Neural cell (in vitro differentiated cells): ENCODE results near the gene NDOR1. TPM values are rescaled to one million over a fixed set of nuclear protein-coding genes. Genes with fewer than 3 reads are reported as not detected.
A peak's percentile ranks its signal among the peaks of the same experiment; 100 is the strongest.

ENCODE experiments used
- H2AFZ ChIP-seq: fragments of 200-600, 300-800 bp; sonication (generic), shearing (Covaris generic); 2 replicates; pipeline ENCODE4 v1.6.0; 2014; ENCODE audit warnings: low read depth, mild to moderate bottlenecking, antibody characterized with exemption, low read length, moderate library complexity
- H3F3A ChIP-seq: fragments of 200-600 bp; shearing (Covaris generic); 2 replicates; pipeline ENCODE4 v1.6.1; 2016; ENCODE audit warnings: mild to moderate bottlenecking, moderate library complexity, mixed read lengths, antibody characterized with exemption, low read length; ENCODE audit not compliant: insufficient read depth, poor library complexity, severe bottlenecking
- H3K27ac ChIP-seq: fragments of 200-600, 300-800 bp; sonication (generic), shearing (Covaris generic); 2 replicates; pipeline ENCODE4 v1.5.1; 2014; ENCODE audit warnings: mild to moderate bottlenecking, low read length, moderate library complexity
- H3K27me3 ChIP-seq: fragments of 300-800, 200-600 bp; sonication (generic), shearing (Covaris generic); 2 replicates; pipeline ENCODE4 v1.6.0; 2014; ENCODE audit warnings: mild to moderate bottlenecking, low read depth, low read length, moderate library complexity; ENCODE audit not compliant: insufficient read depth
- H3K36me3 ChIP-seq: fragments of 300-800, 200-600 bp; sonication (generic), shearing (Covaris generic); 2 replicates; pipeline ENCODE4 v1.5.1; 2014; ENCODE audit warnings: mild to moderate bottlenecking, antibody characterized with exemption, low read length, moderate library complexity; ENCODE audit not compliant: insufficient read depth
- H3K4me2 ChIP-seq: fragments of 300-800, 200-600 bp; sonication (generic), shearing (Covaris generic); 2 replicates; pipeline ENCODE4 v1.6.0; 2014; ENCODE audit warnings: mild to moderate bottlenecking, low read length
- H3K4me3 ChIP-seq: fragments of 300-800, 200-600 bp; sonication (generic), shearing (Covaris generic); 2 replicates; pipeline ENCODE4 v1.5.1; 2014; ENCODE audit warnings: mild to moderate bottlenecking, low read length, moderate library complexity
- H3K79me2 ChIP-seq: fragments of 200-600 bp; shearing (Covaris generic); replicated peaks from 2 replicates; pipeline ENCODE4 v1.6.0; 2014; ENCODE audit warnings: mild to moderate bottlenecking, low read length, moderate library complexity; ENCODE audit not compliant: insufficient read depth
- H3K9ac ChIP-seq: fragments of 300-800, 200-600 bp; sonication (generic), shearing (Covaris generic); 2 replicates; pipeline ENCODE4 v1.6.1; 2016; ENCODE audit warnings: mild to moderate bottlenecking, low read length, mixed read lengths
- H3K9me2 ChIP-seq: fragments of 200-600 bp; shearing (Covaris generic); 2 replicates; pipeline ENCODE4 v1.6.1; 2016; ENCODE audit warnings: mild to moderate bottlenecking, low read length, mixed read lengths; ENCODE audit not compliant: insufficient read depth
- H3K9me3 ChIP-seq: fragments of 200-600, 300-800 bp; sonication (generic), shearing (Covaris generic); 2 replicates; pipeline ENCODE4 v1.6.1; 2016; ENCODE audit warnings: mild to moderate bottlenecking, mixed run types, low read length, moderate library complexity, mixed read lengths
- H4K20me1 ChIP-seq: fragments of 200-600 bp; shearing (Covaris generic); 2 replicates; pipeline ENCODE4 v1.6.1; 2016; ENCODE audit warnings: mild to moderate bottlenecking, mixed run types; ENCODE audit not compliant: insufficient read depth
- EP300 ChIP-seq: fragments of 450-650 bp; conservative IDR thresholded peaks from 2 replicates; pipeline ENCODE4 v1.6.1; 2014; ENCODE audit warnings: antibody characterized with exemption, mild to moderate bottlenecking, moderate library complexity; ENCODE audit not compliant: poor library complexity, severe bottlenecking
- EZH2 ChIP-seq: fragments of 200-600, 300-800 bp; shearing (Covaris generic), sonication (generic); IDR thresholded peaks from 2 replicates; pipeline ENCODE4 v1.6.1; 2014; ENCODE audit warnings: antibody characterized with exemption, low read length, borderline replicate concordance, mild to moderate bottlenecking; ENCODE audit not compliant: insufficient read depth, poor library complexity, severe bottlenecking
- MXI1 ChIP-seq: fragments of 450-650 bp; conservative IDR thresholded peaks from 2 replicates; pipeline ENCODE4 v1.6.1; 2014; ENCODE audit warnings: antibody characterized with exemption, mild to moderate bottlenecking; ENCODE audit not compliant: poor library complexity, severe bottlenecking
- POLR2AphosphoS5 ChIP-seq: IDR thresholded peaks from 2 replicates; pipeline ENCODE4 v1.6.1; 2012
- RAD21 ChIP-seq: fragments of 450-650 bp; conservative IDR thresholded peaks from 2 replicates; pipeline ENCODE4 v1.6.1; 2014; ENCODE audit warnings: antibody characterized with exemption, mild to moderate bottlenecking, moderate library complexity
- REST ChIP-seq: IDR thresholded peaks from 2 replicates; pipeline ENCODE4 v1.6.1; 2012; ENCODE audit warnings: borderline replicate concordance
- SMC3 ChIP-seq: fragments of 450-650 bp; conservative IDR thresholded peaks from 2 replicates; pipeline ENCODE4 v1.6.1; 2014; ENCODE audit warnings: antibody characterized with exemption, mild to moderate bottlenecking, moderate library complexity; ENCODE audit not compliant: poor library complexity
- TAF1 ChIP-seq: IDR thresholded peaks from 2 replicates; pipeline ENCODE4 v1.6.1; 2012; ENCODE audit warnings: low read depth
- polyA plus RNA-seq: library from polyadenylated mRNA; depleted of rRNA; stranded (reverse); fragments of >200 nt; gene quantifications from 2 replicates; pipeline ENCODE4 v1.2.3, GENCODE V29; 2014
- TF ChIP-seq, protein P1 (sequence below): fragments of 450-650 bp; IDR thresholded peaks from 2 replicates; pipeline ENCODE4 v1.5.1; 2014; ENCODE audit warnings: antibody characterized with exemption, mild to moderate bottlenecking, moderate library complexity; ENCODE audit not compliant: poor library complexity, severe bottlenecking

NDOR1 gene
- polyA plus RNA-seq, 1 donor from 2014 or later: 18.2 TPM

DNA sequence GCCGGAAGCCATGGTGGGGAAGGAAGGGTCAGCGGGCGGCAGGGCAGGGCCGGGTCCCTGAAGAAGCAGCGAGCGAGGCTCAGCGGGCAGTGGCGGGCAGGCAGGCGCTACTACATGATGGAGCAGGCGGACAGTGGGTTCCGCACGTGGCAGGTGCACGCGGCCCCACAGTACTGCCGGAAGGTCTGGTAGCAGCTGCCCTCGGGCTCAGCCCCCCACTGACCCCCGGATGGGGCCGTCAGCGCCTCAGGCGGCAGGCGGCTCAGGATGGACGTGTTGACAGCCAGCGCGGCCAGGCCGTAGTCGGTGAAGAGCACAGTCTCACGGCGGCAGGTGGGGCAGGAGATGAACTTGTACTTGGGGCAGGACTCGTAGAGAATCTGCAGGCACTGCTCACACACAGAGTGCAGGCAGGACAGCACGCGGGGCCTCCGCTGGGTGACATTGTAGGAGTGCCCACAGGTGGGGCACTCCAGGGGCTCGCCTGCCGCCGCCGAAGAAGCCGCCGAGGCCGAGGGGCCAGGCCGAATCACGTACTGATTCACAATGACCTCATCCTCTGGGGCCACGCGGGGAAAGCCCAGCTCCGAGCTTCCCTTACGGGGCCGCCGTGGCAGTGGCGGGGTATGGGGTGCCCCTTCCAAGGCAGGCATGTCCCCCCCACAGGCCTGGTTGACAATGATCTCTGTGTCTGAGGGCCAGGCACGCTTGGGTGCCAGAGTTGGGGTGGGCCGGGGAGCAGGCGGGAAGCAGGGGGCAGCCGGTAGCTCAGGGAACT is 15.0 kb downstream of the NDOR1 start:
- peak overlapping the region; percentile 77 for H3K4me3 ChIP-seq
- no peaks in the 10 kb centered on the region for H3K36me3 ChIP-seq
- no peak overlapping the region for H3K4me2 ChIP-seq
- no peak overlapping the region for H3K9ac ChIP-seq
- no peak overlapping the region for H2AFZ ChIP-seq
- no peaks in the 10 kb centered on the region for H3K79me2 ChIP-seq
- no peaks in the 10 kb centered on the region for H3F3A ChIP-seq
- H3K9me2 ChIP-seq: no peaks in the 10 kb centered on the region
- TF ChIP-seq SMC3: no peak
- TF ChIP-seq EP300: no peak
- TF ChIP-seq, protein P1, sequence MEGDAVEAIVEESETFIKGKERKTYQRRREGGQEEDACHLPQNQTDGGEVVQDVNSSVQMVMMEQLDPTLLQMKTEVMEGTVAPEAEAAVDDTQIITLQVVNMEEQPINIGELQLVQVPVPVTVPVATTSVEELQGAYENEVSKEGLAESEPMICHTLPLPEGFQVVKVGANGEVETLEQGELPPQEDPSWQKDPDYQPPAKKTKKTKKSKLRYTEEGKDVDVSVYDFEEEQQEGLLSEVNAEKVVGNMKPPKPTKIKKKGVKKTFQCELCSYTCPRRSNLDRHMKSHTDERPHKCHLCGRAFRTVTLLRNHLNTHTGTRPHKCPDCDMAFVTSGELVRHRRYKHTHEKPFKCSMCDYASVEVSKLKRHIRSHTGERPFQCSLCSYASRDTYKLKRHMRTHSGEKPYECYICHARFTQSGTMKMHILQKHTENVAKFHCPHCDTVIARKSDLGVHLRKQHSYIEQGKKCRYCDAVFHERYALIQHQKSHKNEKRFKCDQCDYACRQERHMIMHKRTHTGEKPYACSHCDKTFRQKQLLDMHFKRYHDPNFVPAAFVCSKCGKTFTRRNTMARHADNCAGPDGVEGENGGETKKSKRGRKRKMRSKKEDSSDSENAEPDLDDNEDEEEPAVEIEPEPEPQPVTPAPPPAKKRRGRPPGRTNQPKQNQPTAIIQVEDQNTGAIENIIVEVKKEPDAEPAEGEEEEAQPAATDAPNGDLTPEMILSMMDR: no peak
- TF ChIP-seq REST: no peak
- TF ChIP-seq MXI1: no peak
- TF ChIP-seq TAF1: no peak
- TF ChIP-seq POLR2AphosphoS5: no peak
- no peak for TF ChIP-seq RAD21
- no peak for TF ChIP-seq EZH2
- H3K9me3 ChIP-seq: no peaks in the 10 kb centered on the region
- no peaks in the 10 kb centered on the region for H4K20me1 ChIP-seq
- H3K27me3 ChIP-seq: no peaks in the 10 kb centered on the region
- H3K27ac ChIP-seq: no peak overlapping the region

DNA sequence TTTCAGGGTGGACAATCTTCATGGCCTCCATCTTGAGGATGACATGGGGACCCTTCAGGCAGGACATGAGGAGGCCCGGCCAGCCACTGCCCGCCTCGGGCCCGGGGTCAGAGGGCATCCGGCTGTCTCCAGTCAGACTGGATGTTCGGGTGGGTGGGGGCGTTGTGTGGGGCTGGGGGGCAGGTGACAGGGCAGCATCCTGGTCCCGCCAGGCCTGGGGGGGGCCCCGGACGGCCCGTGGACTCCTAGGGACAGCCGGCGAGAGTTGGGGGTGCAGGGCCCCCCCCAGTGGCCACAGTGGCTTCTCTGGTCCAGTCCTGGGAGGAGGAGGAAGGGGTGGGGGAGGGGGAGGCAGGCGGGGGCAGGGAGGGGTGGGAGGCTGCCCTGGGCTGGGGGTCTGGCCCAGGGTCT is 15.6 kb downstream of the NDOR1 start:
- Histone ChIP-seq H3K36me3 (no peaks in the 10 kb centered on the region), H3K4me3 (peak overlapping the region; percentile 77), H3F3A (no peaks in the 10 kb centered on the region), H3K27me3 (no peaks in the 10 kb centered on the region), H3K9me2 (no peaks in the 10 kb centered on the region), H3K4me2 (no peak overlapping the region), H3K27ac (no peak overlapping the region), H3K9ac (peak overlapping the region; percentile 72), H3K9me3 (no peaks in the 10 kb centered on the region), H4K20me1 (no peaks in the 10 kb centered on the region), H2AFZ (no peak overlapping the region), H3K79me2 (no peaks in the 10 kb centered on the region)
- TF ChIP-seq EZH2: no peak
- TF ChIP-seq SMC3: no peak
- TF ChIP-seq, protein P1: no peak
- TF ChIP-seq MXI1: no peak
- no peak for TF ChIP-seq RAD21
- no peak for TF ChIP-seq EP300
- TF ChIP-seq TAF1: no peak
- no peak for TF ChIP-seq REST
- no peak for TF ChIP-seq POLR2AphosphoS5
